HG02763 (cell line): ENCODE measurements around the gene PSMA4.
A peak's percentile ranks its signal among the peaks of the same experiment; 100 is the strongest.
"Not testable (repeated sequence)": the region's sequence is repeated elsewhere in the genome, so short reads cannot be mapped to it uniquely, and the experiment has no call there.

ENCODE experiments used
- ATAC-seq: cut with Tn5 transposase; IDR thresholded peaks from one replicate; pipeline ENCODE4 v1.9.1; 2021; ENCODE audit warnings: mild to moderate bottlenecking, moderate library complexity; ENCODE audit not compliant: unreplicated experiment

PSMA4 gene

DNA sequence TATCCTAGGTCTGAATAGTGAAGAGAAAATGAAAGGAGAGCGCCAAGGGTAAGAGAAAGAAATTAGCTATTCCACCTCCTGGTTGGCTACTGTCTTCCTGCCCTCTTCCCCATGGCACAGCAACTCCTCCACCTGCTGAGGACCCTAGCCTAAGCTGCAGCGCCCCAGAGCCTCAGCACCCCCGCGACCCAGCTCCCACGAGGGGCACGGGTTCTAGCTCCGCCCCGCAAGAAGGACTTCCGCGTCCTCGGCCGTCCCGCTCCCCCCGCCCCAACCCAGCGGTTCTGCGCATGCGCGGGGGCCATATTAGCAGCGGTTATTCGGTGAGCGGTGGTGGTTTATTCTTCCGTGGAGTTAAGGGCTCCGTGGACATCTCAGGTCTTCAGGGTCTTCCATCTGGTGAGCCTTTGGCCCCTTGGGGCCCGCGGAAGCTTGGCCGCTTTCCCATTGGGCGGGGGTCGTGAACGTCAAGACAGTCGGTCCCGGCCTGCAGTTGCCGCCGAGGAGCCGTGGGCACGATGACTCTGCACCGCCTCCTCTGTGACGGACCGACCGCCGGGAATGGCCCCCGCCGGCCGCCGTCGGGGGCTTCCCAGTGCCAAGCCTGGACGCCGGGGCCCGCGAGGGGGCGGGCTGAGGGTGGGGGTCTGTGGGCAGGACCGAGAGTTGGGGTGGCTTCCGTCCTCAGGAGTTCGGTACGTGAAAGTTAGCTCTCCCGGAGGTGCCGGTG, at the start of gene PSMA4:
PSMA4 (plus strand) TSS at position 304 of the 730 bp plus-strand sequence. CDS start 1,484 bp downstream, outside the sequence.
- ATAC-seq: peak; percentile 78

DNA sequence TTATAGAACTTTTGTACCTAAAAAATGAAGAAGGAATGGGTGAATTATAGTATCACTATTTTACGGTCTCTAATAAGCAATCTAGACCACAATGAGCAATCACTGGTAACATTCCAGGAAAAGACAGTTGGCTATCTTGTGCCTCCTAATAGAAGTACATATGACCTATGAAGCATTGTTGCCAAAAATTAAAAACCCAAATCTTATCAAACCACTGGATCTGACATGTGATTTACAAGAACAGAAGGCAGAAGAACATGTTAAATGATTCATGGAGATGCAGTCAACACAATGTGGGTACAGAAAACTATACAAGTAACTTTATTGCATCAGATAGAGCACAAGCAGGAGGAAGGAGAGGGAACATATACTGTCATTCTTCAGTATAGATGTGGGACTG, 47.4 kb upstream of the PSMA4 start:
- ATAC-seq: no peak

DNA sequence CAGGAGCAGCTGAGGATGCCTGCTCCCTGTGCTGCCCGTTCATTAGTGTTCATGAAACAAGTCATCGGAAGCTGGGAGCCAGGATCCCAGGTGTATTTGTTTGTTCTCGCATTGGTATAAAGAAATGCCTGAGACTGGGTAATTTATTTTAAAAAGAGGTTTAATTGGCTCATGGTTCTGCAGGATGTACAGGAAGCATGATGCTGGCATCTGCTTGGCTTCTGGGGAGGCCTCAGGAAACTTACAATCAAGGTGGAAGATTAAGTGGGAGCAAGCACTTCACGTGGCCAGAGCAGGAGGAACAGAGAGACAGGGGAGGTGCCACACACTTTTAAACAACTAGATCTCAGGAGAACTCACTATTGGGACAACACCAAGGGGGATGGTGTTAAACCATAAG, 38.4 kb upstream of the PSMA4 start:
- ATAC-seq: no peak

DNA sequence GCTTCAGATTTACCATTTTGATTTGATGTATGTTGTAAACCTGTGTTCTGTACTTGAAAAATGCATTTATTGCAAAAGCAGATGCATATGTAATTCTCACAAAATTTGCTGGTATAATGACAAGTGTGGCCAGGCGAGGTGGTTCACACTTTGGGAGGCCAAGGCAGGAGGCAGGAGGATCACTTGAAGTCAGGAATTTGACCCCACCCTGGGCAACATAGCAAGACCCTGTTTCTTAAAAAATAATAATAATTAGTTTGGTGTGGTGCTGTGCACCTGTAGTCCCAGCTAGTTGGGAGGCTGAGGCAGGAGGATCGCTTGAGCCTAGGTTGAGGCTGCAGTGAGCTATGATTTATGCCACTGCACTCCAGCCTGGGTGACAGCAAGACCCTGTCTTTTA, 37.6 kb upstream of the PSMA4 start:
- no peak for ATAC-seq

DNA sequence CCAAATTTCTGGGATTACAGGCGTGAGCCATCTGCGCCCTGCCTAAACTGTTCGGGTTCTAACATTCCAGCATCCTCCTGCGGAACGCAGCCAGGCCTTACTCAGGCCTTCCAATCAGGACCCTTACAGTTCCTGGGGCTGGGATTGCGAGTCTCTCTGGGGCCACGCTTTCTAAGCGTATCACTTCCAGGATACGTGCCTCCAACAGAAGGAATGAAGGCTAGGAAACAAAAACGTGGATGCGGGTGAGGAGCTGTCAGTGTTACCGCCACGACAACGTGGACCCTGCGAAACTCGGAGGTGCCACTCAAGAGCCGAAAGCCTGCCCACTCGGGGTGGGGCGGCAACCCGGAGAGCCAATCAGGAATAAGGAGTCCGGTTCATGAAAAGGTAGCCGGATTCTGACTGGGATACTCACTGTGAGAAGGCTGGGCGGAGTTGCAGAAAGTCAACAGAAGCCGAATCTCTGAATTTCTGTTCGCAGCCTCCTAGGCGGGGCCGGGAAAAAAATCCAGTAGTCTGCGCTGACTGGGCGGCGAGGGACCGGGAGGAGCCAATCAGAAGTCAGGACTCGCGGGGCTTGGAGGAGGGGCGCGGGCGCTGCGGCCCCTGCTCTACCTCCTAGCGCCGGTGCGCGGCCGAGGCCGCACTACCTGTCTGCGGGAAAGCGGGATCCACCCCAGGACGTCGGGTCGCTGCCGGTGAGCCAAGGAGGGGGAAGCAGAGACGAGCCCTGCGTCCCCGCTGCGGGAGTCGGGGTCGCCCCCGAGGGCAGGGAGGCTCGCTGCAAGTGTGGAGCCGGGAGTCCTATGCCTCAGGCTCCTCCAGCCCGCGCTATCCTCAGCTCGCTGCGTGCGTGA, 33.0 kb upstream of the PSMA4 start, which contains the start of gene HYKK:
HYKK (plus strand) TSS at position 607 of the 860 bp plus-strand sequence. CDS start 5,512 bp downstream, outside the sequence.
- ATAC-seq: peak; percentile 84

DNA sequence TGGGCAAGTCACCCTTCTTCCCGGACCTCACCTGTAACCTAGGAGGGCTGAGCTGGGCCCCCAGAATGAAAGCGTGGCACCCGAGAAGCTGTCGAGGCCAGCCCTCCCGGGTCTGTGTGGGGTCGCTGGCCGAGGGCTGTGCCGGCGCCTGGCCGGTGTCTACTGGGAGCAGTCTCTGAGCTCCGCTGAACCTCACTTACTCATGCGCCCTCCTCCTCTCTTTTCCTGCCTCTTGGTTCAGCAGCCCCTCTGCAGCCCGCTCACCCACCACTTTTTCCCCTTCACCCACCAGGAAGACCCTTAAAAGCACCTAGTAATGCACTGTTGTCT, 32.4 kb upstream of the PSMA4 start:
- ATAC-seq: peak; percentile 27

DNA sequence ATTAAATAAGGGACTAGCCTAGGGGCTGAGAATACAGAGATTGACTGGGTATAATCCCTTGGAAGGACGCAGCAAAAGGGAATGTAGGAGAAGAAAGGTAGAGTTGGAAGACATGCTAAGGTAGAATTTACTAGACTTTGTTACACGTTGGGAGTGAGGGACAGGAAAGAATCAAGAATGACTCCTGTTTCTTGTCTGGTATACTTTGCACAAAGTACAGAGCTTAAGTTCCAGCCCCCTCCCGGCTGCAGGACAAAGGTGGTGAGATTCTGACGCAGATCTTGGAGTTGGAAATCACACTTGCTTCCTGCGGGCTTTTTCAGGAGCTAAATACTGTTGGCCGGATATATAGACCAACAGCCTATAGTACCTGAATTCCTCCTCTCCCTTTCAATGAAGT, 32.0 kb upstream of the PSMA4 start:
- ATAC-seq: no peak

DNA sequence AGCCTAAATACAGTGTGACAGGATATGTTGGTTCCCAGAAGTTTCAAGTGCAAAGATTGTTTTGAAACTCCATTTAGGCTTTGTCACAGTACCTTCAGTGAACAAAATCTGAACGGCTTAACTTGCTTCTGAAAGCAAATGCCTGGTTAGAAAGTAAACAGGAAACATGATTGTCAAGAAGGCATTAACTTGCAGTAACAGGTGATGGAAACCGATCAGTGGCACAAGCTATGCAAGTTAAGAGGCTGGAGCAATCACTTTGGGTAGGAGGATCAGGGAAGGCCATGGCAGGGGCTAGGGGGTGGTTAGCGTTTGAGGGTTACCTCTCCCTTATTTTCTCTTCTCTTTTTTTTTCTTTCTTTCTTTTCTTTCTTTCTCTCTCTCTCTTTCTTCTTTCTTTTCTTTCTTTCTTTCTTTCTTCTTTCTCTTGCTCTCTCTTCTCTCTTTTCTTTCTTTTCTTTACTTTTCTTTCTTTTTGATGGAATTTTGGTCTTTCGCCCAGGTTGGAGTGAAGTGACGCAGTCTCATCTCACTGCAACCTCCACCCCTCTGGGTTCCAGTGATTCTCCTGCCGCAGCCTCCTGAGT, 30.4 kb upstream of the PSMA4 start:
- no peak for ATAC-seq

DNA sequence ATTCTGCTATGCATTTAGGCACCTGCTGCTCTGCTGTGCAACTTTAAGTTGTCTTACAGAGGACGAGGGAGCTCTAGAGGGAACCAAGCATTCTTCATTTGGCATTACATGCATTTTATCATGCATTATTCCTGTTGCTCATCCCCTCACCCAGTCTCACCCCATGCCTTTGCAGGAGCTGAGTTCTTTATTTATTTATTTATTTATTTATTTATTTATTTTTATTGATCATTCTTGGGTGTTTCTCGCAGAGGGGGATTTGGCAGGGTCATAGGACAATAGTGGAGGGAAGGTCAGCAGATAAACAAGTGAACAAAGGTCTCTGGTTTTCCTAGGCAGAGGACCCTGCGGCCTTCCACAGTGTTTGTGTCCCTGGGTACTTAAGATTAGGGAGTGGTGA, 20.2 kb upstream of the PSMA4 start:
- ATAC-seq: not testable (repeated sequence)

DNA sequence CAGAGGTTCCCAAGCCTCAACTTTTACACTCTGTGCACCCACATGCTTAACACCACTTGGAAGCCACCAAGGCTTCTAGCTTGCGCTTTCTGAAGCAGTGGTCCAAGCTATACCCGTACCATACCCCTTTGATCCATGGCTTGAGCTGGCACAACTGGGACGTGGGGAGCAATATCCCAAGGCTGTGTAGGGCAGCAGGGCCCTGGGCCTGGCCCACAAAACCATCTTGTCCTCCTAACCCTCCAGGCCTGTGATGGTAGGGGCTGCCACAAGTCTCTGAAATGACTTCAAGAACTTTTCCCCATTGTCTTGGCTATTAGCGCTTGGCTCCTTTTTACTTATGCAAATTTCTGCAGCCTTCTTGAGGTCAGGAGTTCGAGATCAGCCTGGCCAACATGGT, 16.0 kb upstream of the PSMA4 start:
- no peak for ATAC-seq

DNA sequence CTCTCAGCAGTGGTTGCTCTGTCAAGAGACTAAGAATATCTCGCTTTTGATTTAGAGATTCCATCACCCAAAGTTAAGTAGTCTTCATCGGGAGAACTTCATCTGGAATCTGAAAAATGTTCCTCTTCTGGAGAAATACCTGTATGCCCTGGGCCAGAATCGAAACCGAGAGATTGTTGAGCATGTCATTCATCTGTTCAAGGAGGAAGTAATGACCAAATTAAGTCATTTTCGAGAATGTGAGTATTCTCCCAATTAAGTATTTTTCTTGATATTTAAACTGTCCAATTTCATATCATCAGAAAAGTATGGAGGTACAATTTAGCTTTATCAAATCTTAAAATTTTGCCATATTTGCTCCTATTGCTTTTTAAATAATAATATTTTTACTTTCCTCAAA, 12.9 kb upstream of the PSMA4 start:
- ATAC-seq: no peak

DNA sequence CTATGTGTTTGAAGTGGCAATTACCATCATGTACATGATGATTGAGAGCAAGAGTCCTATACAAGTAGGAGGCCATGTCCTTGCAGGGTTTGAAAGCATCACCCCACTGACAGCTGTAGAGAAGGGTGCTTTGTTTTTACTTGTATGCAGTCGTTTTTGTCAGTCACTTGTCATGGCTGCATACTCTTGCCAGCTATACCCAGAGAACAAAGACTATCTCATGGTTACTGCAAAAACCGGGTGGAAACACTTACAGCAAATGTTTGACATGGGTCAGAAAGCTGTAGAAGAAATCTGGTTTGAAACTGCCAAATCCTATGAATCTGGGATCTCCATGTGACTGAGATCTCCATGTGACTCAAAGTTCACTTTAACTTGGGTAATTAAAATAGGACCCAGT, 6.9 kb upstream of the PSMA4 start:
- ATAC-seq: no peak

DNA sequence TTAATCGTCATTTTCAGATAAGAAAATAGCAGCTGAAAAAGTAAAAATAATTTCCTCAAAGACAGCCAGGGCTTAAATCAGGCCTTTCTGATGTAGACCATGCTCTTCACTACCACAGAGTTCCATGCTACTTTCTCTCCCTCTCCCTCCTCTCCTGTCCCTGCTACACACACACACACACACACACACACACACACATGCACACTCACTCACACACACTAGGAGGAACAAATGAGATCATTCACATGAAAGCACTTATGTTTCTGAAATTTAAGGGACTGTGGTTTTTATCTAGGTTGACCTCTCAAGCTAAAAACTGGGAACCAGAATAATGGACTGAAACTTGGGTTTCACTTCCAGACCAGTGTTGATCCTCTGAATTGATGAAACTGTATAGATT, 4.1 kb upstream of the PSMA4 start:
- no peak for ATAC-seq

DNA sequence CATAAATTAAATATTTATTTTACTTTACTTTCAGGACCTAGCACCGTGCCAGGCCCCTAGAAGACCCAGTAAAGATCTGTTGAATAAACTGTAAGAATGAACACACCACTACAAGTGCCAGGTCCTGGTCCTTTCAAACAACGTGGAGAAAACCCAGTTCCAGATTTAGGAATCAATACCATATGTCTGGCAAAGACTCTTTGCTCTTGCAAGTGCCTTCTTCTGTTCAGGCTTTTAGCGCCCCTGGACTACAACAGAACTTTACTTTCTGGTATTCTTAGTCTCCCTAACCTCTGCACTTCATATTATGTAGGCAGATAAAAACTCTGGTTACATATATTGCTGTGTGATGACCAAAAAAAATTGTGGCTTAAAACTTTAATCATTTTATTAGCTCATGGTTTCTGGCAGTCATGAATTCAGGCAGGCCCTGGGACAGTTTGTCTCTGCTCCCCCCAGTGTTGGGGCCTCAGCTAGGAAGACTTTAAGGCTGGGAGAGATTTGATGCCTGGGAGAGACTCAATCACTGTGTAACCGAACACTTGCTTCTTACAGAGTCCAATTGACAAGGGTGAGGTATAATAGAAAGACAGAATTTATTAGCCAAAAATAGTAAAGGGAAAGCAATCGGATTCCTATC, 2.9 kb upstream of the PSMA4 start:
- ATAC-seq: no peak

DNA sequence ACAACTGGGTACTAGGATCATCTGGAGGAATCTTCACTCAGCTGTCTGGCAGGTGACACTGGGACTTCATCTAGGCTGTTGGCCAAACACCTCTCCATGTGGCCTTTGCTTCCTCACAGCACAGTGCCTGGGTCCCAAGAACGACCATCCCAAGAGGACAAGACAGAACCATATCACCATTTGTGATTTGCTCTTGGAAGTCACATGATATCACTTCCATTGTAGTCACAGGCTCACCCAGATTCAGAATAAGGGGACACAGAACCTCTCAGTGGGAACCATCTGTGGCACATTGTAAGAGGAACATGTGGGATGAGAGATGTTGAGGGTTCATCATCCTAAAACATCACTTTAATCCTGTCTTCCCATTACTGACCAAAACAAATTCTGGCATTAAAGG, 1.9 kb upstream of the PSMA4 start:
- ATAC-seq: no peak

DNA sequence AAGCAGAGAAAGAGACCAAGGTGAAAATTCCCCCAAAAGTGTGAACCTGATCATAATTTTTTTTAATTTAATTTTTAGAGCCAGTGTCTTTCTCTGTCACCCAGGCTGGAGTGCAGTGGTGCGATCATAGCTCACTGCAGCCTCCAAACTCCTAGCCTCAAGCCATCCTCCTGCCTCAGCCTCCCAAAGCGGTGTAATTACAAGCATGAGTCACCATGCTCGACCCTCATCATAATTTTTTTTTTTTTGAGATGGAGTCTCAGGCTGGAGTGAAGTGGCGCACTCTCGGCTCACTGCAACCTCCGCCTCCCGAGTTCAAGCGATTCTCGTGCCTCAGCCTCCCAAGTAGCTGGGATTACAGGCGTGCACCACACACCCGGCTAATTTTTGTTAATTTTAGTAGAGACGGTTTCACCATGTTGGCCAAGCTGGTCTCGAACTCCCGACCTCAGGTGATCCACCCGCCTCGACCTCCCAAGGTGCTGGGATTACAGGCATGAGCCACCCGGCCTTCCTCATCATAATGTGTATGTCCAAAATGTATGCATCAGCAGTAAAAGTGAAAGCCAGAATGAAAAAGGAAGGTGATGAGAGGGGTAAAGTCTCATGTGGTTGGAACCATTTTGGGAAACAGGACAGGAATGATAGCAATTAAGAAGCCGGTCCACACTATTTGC, 642 bp upstream of the PSMA4 start:
- ATAC-seq: not testable (repeated sequence)

DNA sequence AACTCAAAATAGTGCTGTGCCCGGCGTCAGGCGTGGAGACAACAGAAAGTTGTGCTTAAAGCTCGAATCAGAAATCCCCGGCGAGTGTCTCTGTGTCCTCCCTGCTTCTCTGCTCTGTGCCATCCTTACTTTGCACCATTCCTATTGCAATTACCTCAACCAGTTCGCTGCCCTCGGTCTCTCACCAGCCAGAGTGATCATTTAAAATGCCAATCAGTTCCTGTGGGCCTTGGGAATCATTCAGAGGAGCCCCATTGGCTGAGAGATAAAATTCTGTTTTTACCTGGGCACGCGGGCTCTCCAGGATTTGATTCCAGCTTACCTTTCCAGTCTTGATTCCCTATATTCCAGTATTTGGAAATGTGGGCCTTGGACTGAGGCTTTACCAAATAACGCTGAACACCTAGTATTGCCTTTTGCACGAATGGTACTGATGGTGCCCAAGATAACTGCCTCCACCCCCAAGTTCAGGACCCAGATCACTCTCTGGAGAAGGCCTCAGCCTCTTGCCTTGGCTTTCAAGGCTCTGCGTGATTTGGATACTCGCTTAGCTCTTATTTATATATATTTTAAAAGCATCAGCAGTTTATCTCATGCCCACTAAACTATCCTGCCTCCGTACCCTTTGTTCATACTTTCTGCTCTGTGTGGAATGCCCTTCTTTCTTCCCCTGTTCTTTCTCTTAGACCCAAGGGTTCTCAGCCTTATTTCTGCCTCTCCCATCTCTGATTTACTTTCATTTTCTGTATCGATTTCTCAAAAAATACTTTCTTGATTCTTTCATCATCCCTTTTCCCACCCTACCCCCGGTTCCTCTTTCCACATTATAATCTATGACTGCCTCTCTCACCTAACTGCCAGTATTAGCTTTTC, 863 bp downstream of the PSMA4 start:
- no peak for ATAC-seq

DNA sequence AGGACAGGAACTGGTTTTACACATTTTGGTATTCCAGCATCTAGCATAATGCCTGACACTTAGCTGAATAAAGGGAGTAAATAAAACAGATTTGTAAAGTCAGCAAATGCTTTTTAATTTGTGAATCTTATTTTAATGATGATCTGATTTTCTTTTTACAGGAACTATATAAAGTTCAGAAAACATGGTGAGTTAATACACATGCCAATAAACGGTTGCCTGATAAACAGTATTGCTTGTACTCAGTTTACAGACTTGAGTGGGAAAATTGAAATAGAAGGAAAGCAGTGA, 1.4 kb downstream of the PSMA4 start:
- ATAC-seq: no peak

DNA sequence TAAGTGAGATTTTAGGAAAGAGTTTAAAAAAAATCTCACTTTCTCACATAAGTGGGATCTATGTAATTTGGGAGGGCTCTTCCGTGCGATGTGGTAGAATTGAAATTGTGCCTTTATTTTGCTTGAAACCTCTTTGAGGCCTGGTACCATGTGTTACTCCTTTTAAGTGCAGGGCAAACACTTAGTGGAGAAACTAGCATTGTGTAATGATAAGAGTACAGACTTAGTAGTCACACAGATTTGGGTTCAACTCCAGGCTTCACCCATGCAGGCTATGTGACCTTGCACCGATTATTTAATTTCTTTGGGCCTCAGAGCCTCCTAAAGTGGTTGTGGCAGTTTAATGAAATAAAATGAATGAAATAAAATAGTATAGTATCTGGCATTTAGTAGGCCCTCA, 2.4 kb downstream of the PSMA4 start:
- no peak for ATAC-seq

DNA sequence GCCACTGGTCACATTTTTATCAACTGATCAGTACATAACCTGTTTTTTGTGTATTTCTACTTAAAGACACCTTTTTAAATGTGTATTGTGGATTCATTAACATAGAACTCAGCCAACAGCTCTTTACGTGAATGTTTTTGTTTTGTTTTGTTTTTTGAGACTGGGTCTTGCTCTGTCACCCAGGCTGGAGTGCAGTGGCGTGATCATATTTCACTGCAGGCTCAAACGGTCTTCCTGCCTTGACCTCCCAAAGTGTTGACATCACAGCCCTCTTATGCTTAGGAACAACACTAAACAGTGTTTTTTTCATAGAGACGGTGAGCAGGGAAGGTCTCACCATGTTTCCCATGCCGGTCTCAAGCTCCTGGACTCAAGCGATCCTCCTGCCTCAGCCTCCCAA, 9.9 kb downstream of the PSMA4 start:
- ATAC-seq: no peak
